SHP77 treated with DMSO at 0.1 percent for 48 hours (cell line): ENCODE data around the gene CFAP70.
"Not testable (repeated sequence)": the region's sequence is repeated elsewhere in the genome, so short reads cannot be mapped to it uniquely, and the experiment has no call there.

Experiments used
- DNase-seq: peaks from one replicate; lab custom pipeline; 2025; lab: John Stamatoyannopoulos, UW

CFAP70 gene

DNA sequence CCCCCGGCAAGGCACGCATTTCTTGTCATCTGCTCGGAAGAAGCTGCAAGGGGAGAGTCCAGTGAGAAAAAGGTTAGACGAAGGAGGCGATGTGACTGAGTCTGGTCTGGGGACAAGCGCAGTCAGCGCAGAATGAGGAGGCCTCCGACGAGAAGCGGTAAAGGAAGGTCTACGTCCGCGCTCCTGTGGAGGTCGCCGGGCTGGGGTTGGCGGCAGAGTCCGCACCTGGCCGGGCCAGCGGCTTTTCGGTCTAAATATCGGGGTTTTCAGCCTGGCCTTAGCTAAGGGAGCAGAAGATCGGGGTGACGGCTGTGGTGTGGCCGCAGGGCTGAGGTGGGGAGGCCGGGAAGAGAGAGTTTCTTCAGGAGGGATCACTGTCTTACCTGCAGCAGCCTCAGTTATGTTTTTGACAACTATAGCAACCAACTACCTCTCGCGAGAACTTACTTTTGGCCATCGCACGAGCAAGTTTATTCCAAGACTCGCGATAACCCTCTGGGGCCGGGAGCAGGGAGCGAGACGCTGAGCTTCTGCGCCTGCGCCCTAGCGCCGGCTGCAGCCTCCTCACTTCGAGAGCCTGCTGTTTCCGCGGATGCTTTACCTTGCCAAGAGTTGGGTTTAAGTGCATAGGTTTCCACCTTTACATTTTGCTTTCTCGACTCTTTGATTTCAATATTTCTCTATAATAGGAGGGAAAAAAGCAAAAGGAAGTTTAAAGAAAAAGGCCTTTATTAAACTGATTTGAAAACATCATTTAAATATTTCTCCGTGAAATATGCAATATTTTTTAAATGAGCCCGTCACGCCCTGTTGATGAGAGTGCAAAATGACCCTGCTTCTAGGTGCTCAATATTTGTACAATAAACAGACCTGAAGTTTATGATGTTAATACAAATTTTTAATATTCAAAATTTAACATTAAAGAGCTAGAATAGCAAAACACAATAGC lies at the start of gene CFAP70:
CFAP70 (minus strand) TSS at position 534 of the 949 bp plus-strand sequence. CDS start 4,068 bp downstream, outside the sequence.
- peak; percentile 73 for DNase-seq

DNA sequence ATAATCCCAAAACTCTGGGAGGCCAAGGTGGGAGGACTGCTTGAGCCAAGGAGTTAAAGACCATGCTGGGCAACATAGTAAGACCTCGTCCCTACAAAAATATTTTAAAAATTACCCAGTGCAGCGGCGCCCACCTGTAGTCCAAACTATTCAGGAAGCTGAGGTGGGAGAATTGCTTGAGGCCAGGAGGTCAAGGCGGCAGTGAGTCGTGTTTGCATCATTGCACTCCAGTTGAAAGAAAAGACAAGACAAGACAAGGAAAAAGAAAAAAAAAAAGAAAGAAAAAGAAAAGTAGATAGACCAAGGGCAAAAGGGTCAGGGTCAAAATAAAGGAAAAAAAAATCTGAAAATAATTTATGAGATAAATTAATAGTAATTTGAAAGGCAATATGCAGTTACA lies 49.4 kb upstream of the CFAP70 start:
- no peak for DNase-seq

DNA sequence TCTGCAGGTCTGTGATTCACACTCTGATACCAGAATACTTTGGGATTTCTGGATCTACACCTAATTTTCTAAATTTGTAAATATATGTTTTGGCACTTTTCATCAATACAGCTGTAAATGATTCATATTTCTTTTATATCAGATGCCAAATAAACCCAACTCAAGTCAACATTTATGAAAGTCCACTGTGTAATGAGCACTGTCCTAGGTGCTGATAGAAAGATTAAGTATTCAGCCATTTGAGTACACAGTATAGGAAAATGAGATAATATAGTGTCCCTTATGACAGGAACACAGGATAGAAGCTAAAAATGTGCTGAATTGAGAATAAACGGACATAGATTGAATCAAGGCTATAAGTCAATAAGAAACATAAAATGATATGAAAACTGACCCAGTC lies 48.8 kb upstream of the CFAP70 start:
- DNase-seq = no peak

DNA sequence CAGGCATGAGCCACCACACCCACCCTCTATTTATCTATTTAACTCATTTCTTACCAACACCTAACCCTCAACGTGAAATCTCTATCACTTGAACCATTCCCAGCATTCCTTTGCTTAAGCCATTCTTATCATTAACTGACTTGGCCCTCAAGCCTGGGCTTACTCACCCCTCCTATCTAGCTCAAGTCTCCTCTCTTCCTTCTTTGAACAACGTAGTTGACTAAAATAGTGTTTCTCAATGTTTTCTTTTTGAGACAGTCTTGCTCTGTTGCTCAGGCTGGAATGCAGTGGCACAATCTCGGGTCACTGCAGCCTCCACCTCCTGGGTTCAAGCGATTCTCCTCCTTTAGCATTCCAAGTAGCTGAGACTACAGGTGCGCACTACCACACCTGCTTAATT lies 48.2 kb upstream of the CFAP70 start:
- DNase-seq = no peak

DNA sequence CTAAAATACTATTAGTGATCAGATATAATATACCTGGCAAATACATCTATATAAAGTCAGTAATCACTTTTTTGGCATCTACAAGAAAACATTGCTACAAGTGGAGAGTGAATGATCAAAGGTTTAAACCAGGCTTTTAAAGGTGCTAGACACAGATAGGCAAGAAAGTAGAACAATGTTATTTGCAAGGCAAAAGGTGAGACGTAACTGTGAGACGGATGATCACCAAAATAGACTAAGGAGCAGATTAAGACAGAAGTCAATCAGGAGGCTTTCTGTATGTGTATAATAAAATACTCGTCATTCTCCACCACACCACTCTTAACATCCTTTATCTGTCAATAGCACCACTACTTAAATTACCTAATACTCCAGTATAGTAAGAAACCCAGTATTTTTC lies 46.9 kb upstream of the CFAP70 start:
- no peak for DNase-seq

DNA sequence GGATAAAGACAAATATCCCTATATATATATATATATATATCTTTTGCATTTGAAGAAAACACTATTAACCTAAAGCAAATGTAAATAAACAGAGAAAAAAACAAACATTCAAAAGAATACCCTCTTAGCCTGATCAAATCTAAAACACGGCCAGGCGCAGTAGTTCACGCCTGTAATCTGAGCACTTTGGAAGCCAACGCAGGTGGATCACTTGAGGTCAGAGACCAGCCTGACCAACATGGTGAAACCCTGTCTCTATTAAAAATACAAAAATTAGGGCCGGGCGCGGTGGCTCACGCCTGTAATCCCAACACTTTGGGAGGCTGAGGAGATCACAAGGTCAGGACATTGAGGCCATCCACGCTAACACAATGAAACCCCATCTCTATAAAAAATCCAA lies 46.0 kb upstream of the CFAP70 start:
- no peak for DNase-seq

DNA sequence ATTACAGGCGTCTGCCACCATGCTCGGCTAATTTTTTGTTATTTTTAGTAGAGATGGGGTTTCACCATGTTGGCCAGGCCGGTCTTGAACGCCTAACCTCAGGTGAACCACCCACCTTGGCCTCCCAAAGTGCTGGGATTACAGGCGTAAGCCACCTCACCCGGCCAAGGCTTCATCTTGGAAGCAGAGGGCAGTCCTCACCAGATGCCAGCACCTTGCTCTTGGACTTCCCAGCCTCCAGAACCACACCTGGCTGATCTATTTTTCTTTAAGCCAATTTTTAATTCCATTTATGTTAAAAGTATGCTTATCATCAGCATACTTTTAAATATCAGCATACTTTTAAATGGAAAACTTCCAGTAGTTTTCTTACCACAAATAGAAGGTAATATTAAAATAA lies 43.0 kb upstream of the CFAP70 start:
- DNase-seq = no peak

DNA sequence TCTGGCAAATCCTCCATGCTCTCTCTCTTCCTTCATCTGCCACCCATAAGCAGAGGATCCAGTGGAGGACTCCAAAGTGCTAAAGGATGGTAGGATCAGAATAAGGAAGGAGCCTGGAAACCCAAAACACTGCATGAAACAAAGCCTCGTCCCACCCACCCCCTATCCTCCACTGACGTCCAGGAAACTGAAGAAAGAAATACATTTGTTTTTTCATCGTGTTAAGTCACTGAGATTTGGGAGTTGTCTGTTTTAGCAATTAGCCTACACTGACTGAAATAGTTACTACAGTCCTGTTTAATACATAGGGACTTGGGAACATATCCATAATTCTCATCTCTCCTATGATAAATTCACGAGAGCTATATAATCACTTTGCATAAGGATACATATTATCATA lies 40.4 kb upstream of the CFAP70 start:
- no peak for DNase-seq

DNA sequence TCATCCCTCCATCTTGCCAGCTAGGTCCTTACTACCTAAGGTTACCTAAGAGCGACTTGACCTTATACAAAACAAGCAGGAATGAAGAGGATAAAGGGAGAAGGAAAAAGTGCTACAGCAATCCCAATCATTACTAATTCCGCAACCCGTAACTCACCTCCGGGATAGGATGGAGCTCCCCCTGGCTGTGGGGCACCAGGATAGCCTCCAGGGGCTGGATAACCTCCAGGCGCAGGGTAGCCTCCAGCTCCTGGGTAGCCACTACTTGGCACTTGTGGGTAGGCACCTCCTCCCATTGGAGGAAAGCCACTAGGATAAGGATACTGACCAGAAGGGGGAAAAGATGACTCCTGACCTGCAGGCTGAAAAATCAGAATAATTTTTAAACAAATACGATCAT lies 39.4 kb upstream of the CFAP70 start:
- DNase-seq = no peak

DNA sequence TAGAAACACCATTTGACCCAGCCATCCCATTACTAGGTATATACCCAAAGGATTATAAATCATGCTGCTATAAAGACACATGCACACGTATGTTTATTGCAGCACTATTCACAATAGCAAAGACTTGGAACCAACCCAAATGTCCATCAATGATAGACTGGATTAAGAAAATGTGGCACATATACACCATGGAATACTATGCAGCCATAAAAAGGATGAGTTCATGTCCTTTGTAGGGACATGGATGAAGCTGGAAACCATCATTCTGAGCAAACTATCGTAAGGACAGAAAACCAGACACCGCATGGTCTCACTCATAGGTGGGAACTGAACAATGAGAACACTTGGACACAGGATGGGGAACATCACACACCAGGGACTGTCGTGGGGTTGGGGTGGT lies 35.7 kb upstream of the CFAP70 start:
- DNase-seq = not testable (repeated sequence)

DNA sequence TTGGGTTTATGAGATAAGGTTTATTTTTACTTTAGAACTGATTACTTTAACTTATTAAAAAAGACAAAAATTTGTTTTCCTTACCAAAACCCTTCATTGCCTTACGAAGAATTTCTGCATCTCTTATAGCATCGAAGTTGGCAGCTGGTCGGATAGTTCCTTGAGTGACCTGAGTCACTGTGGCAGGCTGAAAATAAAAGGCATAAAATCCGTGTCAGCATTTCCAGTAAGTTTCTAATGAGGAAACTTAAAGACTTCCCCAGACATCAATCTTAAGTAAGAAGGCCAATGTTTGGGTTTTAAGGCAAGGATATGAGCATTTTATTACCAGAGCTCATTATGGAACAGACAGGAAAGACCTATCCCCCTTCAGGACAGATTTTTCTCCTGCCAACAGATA lies 29.6 kb upstream of the CFAP70 start:
- no peak for DNase-seq

DNA sequence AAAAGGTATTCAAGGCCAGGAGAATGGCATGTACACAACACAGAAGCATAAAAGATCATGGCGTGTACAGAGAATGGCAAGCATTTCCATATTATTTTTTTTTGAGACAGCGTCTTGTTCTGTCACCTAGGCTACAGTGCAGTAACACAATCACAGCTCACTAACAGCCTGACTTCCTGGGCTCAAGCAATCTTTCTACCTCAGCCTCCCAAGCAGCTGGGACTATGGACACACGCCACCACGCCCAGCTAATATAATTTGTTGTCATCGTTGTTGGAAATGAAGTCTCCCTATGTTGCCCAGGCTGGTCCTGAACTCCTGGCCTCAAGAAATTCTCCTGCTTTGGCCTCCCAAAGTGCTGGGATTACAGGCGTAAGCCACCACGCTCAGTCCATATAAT lies 27.9 kb upstream of the CFAP70 start:
- no peak for DNase-seq

DNA sequence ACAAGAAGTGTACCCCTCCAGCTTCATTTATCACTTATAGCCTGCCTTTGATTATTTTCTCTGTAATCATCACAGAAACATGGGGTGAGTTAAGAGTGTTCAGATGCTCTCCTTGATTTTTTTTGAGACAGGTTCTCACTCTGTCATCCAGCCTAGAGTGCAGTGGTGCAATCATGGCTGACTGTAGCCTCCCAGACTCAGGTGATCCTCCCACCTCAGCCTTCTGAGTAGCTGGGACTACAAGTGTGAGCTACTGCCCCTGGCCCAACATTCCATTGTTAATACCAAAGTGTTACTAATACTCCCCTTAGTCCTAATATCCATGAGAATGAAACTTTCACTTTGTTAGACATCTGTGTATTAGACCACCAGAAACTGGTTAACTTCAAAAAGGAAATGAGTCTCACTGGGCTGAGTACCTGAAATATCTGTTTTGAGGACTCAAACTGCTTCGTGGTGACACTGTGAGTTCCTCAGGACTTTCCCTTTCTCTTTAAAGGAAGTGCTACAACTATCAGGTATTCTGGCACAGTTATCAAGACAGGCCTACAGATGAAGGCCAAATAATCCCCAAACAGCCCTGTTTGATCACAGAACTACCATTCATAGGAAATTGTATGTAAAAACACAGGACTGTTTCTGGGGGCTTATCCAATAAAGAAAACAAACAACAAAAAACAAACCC lies 20.5 kb upstream of the CFAP70 start:
- no peak for DNase-seq

DNA sequence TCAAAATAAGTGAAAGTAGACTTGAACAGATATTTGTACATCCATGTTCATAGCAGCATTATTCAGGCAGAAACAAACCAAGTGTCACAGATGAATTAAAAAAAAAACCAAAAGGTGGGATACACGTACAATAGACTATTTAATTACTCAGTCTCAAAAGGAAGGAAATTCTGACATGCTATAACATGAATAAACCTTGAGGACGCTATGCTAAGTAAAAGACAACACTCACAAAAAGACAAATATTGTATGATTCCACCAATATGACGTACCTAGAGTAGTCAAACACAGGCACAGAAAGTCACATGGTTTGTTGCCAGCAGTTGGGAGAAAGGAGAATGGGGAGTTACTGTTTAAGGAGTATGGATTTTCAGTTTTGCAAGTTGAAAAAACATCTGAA lies 18.0 kb upstream of the CFAP70 start:
- no peak for DNase-seq

DNA sequence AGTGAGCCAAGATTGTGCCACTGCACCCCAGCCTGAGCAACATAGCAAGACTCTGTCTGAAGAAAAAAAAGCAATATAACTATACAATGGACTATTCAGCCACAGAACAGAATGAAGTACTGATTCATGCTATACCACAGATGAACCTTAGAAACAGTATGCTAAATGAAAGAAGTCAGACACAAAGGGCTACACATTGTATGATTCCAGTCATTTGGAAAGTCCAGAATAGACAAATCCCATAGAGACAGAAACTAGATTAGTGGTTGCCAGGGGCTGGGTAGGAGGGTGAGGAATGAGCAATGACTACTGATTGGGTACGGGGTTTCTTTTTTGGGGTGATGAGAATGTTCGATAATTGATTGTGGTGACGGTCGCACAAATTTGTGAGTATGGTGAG lies 9.6 kb upstream of the CFAP70 start:
- DNase-seq = no peak

DNA sequence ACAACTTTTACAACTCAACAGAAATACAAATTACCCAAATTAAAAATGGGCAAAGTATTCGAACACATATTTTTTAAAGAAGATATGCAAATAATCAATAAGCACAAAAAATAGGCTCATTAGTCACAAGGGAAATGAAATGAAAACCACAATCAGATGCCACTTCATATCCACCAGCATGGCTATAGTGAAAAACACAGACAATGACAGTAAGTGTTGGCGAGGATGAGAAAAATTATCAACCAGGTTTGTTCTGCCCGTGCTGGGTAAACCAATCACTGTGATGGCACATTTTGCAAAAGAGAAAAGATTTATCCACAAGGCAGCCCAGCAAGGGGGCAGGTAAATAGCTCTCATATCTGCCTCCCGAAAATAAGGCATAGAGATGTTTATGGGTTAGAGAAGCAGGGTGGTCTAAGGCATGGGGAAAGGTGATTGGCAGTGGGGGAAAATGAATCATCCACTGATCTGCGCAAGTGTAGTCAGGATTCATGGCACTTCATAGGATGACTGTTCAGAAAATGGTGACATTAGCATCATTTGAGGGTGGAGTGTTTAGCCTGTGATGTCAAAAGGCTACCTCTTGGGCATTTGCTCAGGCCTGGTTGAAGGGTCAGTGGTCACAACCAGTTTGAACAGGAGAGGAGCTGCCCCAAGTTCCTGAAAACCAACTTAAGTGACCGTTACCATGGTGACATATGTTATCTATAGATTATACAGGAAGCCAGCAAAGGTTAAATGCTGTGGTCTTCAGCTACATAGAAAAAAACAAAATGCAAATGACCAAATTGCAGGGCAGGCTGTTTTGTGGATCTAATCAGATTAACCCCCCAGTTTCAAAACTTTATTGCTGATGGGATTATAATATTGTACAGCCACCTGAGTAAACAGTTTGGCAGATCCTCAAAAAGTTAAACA lies 8.0 kb upstream of the CFAP70 start:
- no peak for DNase-seq

DNA sequence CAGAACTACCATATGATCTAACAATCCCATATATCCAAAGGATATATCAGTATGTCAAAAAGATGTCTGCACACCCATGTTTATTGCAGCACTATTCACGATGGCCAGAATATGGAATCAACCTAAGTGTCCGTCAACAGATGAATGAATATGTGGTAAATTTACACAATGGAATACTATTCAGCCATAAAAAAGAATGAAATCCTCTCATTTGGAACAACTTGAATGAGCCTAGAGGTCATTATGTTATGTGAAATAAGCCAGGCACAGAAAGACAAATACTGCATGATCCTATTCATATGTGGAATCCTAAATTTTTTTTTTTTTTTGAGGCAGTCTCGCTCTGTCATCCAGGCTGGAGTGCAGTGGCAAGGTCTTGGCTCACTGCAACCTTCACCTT lies 6.3 kb upstream of the CFAP70 start:
- DNase-seq = no peak

DNA sequence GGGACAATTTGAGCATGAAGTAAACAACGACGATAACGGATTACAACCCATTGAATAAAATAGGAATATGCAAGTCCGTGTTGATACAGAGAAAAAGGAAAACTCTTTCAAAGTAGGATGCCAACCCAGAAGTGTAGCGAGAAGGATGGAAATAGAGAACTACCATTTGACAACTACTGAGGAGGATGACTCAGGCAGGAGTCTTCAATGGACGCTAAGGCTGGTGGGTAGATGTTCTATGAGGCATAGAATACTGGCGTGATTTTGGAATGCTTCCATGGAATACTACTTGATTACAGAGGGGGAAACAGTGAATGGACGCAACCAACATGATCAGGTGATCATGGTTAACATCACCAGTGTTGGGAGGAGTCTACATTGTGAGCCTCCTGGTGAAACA lies 828 bp upstream of the CFAP70 start:
- DNase-seq = no peak

DNA sequence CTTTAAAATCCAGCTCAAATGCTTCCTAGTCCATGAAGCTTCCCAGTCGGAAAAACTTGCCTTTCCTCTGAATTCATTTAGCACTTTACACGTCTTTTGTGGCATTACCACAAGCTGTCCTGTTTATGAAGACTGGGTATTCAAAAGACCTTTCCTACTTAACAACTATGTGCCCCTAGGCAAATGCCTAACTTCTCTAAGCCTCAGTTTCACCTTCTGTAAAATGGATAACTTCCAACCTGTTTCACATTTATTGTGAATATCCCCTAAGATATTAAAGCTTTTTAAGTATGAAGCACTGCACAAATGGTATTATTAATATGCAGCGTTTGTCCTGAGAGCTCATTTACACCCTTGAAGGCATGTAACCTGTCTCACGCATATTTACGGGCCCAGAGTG lies 843 bp downstream of the CFAP70 start:
- no peak for DNase-seq

DNA sequence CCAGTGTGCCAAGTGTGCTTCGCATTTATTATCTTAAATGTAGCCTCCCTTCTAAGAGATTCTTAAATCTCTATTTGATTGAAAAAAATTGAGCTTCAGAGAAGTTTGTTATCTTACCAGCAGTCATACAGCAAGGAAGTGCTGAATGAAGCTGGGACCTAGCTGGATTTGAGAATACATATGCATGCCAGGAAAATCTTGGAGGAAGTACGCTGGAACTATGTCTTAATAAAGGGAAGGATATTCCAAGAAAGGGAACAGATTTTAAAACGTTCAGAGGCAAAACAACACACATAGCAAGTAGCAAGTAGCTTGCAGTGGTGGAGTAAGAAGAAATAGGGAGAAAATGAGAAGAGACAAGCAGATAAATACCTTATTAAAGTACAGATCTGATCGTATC lies 1.5 kb downstream of the CFAP70 start:
- no peak for DNase-seq

DNA sequence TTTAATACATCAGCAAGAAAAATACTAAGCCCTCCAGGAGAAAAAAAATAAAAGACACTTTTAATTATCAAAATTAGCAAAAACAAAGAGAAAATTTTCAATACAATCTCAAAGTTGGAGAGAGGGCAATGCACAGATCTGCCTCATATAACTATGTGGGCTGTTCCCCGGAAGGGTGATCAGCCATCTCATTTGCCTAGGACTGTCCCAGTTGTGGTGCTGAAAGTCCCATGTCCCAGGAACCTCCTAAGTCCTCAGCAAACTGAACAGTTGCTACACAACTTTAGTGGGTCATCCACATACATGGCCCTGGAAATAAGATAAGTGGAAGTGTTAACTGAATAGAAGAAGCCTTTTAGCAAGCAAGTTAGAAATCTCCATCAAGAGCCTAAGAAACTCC lies 14.4 kb downstream of the CFAP70 start:
- DNase-seq = no peak

DNA sequence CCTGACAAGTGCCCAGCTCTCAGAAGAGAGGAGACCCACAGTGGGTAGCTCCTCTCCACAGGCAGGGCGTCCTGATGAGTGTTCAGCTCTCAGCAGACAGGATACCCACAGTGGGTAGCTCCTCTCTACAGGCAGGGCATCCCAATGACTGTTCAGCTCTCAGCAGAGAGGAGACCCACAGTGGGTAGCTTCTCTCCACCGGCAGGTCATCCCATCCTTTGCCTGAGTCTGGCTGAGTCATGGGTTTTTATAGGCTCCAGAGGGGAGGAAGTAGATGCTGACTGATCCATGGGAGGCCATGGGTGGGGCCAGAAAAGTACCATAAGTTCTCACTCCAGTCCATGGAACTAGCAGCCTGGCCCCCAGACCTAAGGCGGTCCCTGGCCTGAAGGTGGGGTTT lies 18.5 kb downstream of the CFAP70 start:
- DNase-seq = no peak
